ENCODE results near the gene SLC12A7.

DNA sequence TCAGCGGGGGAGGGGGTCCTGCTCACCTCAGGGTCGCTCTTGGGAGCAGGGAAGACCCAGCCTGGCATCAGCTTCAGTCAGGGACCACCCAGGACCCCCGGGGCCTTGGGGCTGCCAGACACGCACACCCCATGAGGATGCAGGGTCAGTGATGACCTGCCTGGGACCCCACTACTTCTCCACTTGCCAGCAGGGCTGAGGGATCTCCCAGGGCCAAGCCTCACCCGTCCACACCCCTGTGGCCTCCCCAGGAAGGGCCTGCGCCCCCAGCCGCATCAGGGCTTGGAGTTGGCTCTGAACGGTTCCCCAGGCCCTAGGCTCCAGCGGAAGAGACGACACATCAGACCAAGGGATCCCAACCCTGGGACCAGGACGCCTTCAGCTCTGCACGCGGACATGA lies 33.7 kb downstream of the SLC12A7 start:
- no peak for TF ChIP-seq POLR2AphosphoS5 (IDR thresholded peaks at IDR 0.05; ENCODE audit: low read depth, low read length)
- TF ChIP-seq, protein P1, sequence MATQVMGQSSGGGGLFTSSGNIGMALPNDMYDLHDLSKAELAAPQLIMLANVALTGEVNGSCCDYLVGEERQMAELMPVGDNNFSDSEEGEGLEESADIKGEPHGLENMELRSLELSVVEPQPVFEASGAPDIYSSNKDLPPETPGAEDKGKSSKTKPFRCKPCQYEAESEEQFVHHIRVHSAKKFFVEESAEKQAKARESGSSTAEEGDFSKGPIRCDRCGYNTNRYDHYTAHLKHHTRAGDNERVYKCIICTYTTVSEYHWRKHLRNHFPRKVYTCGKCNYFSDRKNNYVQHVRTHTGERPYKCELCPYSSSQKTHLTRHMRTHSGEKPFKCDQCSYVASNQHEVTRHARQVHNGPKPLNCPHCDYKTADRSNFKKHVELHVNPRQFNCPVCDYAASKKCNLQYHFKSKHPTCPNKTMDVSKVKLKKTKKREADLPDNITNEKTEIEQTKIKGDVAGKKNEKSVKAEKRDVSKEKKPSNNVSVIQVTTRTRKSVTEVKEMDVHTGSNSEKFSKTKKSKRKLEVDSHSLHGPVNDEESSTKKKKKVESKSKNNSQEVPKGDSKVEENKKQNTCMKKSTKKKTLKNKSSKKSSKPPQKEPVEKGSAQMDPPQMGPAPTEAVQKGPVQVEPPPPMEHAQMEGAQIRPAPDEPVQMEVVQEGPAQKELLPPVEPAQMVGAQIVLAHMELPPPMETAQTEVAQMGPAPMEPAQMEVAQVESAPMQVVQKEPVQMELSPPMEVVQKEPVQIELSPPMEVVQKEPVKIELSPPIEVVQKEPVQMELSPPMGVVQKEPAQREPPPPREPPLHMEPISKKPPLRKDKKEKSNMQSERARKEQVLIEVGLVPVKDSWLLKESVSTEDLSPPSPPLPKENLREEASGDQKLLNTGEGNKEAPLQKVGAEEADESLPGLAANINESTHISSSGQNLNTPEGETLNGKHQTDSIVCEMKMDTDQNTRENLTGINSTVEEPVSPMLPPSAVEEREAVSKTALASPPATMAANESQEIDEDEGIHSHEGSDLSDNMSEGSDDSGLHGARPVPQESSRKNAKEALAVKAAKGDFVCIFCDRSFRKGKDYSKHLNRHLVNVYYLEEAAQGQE (IDR thresholded peaks at IDR 0.05; ENCODE audit: insufficient read depth in 1 of 2, low read depth in 2 of 2, low read length in 2 of 2): no peak
- TF ChIP-seq TAF1 (IDR thresholded peaks at IDR 0.05; ENCODE audit: borderline replicate concordance, insufficient read depth, low read length): no peak
- TF ChIP-seq SIN3A (IDR thresholded peaks at IDR 0.05; ENCODE audit: borderline replicate concordance, insufficient read depth, low read length): no peak

Data from PFSK-1 (cell line).